Measurements from ENCODE around the gene NAV2. TPM values are rescaled to one million over a fixed set of nuclear protein-coding genes. Genes with fewer than 3 reads are reported as not detected.

The NAV2 gene
- total and polyA plus RNA-seq, 10 donors: 0.46 to 11.6 (median 4.1) TPM

- TF ChIP-seq POLR2A (IDR thresholded peaks at IDR 0.05) (no peak), CTCF (IDR thresholded peaks at IDR 0.05 in 8 of 11, conservative IDR thresholded peaks at IDR 0.05 in 3 of 11) (no peak)
- Histone ChIP-seq H3K27ac (no peak overlapping the region), H3K9me3 (no peaks in the 10 kb centered on the region), H3K36me3 (no peaks in the 10 kb centered on the region), H3K27me3 (replicated peaks in 1 of 7) (peaks cover 0 to 16% (median 11%) of the 10 kb centered on the region in 7 donors), H3K4me3 (no peak overlapping the region), H3K4me1 (peaks cover 0 to 17% (median under 1%) of the 10 kb centered on the region in 6 donors)
- intact Hi-C loops (cut with DNase I; ENCODE audit: low total_unique reads): no loop called here
- DNase-seq: no peak
- WGBS, 5 donors: 81 to 100% (median 86%) methylated on average over 1 of the region's 1 CpG
These were observed 7.3 kb downstream of the NAV2 start for GRCh38 chr11:19719960-19720359.

- no peak for TF ChIP-seq POLR2A (IDR thresholded peaks at IDR 0.05)
- TF ChIP-seq POLR2AphosphoS5 (IDR thresholded peaks at IDR 0.05): no peak
- no peak for TF ChIP-seq CTCF (IDR thresholded peaks at IDR 0.05 in 8 of 11, conservative IDR thresholded peaks at IDR 0.05 in 3 of 11)
- Histone ChIP-seq H3K27me3 (replicated peaks in 1 of 7) (peaks cover 0 to 4% (median 0%) of the 10 kb centered on the region in 7 donors), H3K9me3 (no peaks in the 10 kb centered on the region), H3K4me1 (peaks cover 0 to 14% (median 0%) of the 10 kb centered on the region in 6 donors), H3K36me3 (no peaks in the 10 kb centered on the region), H3K27ac (no peak overlapping the region), H3K4me3 (no peak overlapping the region)
- intact Hi-C loops (cut with DNase I; ENCODE audit: low total_unique reads): no loop called here
- WGBS, 5 donors: 60 to 74% (median 69%) methylated on average over 2 of the region's 2 CpGs
- DNase-seq: no peak
These were observed 8.5 kb downstream of the NAV2 start for GRCh38 chr11:19721176-19721575.

- intact Hi-C loops (cut with DNase I; ENCODE audit: low total_unique reads): no loop called here
- Histone ChIP-seq H3K9me3 (no peaks in the 10 kb centered on the region), H3K27me3 (replicated peaks in 1 of 7) (no peaks in the 10 kb centered on the region), H3K36me3 (no peaks in the 10 kb centered on the region), H3K4me3 (no peak overlapping the region), H3K27ac (peak overlapping the region in 1 of 8 donors; percentile 61), H3K4me1 (peaks cover 0 to 14% (median 0%) of the 10 kb centered on the region in 6 donors)
- no peak for DNase-seq
- WGBS, 5 donors: 74 to 93% (median 87%) methylated on average over 5 of the region's 5 CpGs
- no peak for TF ChIP-seq POLR2AphosphoS5 (IDR thresholded peaks at IDR 0.05)
- TF ChIP-seq POLR2A (IDR thresholded peaks at IDR 0.05): no peak
- TF ChIP-seq CTCF (IDR thresholded peaks at IDR 0.05 in 8 of 11, conservative IDR thresholded peaks at IDR 0.05 in 3 of 11): no peak
These were observed 10.1 kb downstream of the NAV2 start for GRCh38 chr11:19722702-19723101.

GRCh38 chr11:19723572-19724342 lies 11.1 kb downstream of the NAV2 start:
- no peaks in the 10 kb centered on the region for H3K9me3 ChIP-seq
- no peaks in the 10 kb centered on the region for H3K27me3 ChIP-seq (replicated peaks in 1 of 7)
- TF ChIP-seq POLR2AphosphoS5 (IDR thresholded peaks at IDR 0.05): peak in 2 of 3 donors; percentile 21 to 41
- no peak for TF ChIP-seq CTCF (IDR thresholded peaks at IDR 0.05 in 8 of 11, conservative IDR thresholded peaks at IDR 0.05 in 3 of 11)
- no peak for TF ChIP-seq POLR2A (IDR thresholded peaks at IDR 0.05)
- intact Hi-C loops (cut with DNase I; ENCODE audit: low total_unique reads): no loop called here
- H3K4me3 ChIP-seq: no peak overlapping the region
- WGBS, 5 donors: 17 to 27% (median 21%) methylated on average over 5 of the region's 5 CpGs
- no peak for DNase-seq
- peak overlapping the region in 5 of 8 donors; percentile 6 to 61 (median 44) for H3K27ac ChIP-seq
- peaks cover 0 to 14% (median 0%) of the 10 kb centered on the region in 6 donors for H3K4me1 ChIP-seq
- H3K36me3 ChIP-seq: no peaks in the 10 kb centered on the region
